ENCODE data around the gene SLC15A3. TPM values are rescaled to one million over a fixed set of nuclear protein-coding genes. Genes with fewer than 3 reads are reported as not detected.

Gene SLC15A3
- total RNA-seq, 1 donor, result 13.0 TPM

- no peak for DNase-seq (ENCODE audit: low read depth)
- TF ChIP-seq, protein P1, sequence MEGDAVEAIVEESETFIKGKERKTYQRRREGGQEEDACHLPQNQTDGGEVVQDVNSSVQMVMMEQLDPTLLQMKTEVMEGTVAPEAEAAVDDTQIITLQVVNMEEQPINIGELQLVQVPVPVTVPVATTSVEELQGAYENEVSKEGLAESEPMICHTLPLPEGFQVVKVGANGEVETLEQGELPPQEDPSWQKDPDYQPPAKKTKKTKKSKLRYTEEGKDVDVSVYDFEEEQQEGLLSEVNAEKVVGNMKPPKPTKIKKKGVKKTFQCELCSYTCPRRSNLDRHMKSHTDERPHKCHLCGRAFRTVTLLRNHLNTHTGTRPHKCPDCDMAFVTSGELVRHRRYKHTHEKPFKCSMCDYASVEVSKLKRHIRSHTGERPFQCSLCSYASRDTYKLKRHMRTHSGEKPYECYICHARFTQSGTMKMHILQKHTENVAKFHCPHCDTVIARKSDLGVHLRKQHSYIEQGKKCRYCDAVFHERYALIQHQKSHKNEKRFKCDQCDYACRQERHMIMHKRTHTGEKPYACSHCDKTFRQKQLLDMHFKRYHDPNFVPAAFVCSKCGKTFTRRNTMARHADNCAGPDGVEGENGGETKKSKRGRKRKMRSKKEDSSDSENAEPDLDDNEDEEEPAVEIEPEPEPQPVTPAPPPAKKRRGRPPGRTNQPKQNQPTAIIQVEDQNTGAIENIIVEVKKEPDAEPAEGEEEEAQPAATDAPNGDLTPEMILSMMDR (IDR thresholded peaks at IDR 0.05; ENCODE audit: insufficient read depth, low read depth, low read length), result no peak
- no peak overlapping the region for H3K4me3 ChIP-seq (ENCODE audit: low read depth, low read length)
These were observed 3.6 kb upstream of the SLC15A3 start for GRCh38 chr11:60955571-60955970.

GRCh38 chr11:60954421-60954820 is 2.4 kb upstream of the SLC15A3 start:
- TF ChIP-seq, protein P1 (IDR thresholded peaks at IDR 0.05; ENCODE audit: insufficient read depth, low read depth, low read length), result no peak
- DNase-seq (ENCODE audit: low read depth), result no peak
- no peak overlapping the region for H3K4me3 ChIP-seq (ENCODE audit: low read depth, low read length)

GRCh38 chr11:60953781-60954180 is 1.8 kb upstream of the SLC15A3 start:
- H3K4me3 ChIP-seq (ENCODE audit: low read depth, low read length), result no peak overlapping the region
- no peak for DNase-seq (ENCODE audit: low read depth)
- TF ChIP-seq, protein P1 (IDR thresholded peaks at IDR 0.05; ENCODE audit: insufficient read depth, low read depth, low read length), result no peak

DNA sequence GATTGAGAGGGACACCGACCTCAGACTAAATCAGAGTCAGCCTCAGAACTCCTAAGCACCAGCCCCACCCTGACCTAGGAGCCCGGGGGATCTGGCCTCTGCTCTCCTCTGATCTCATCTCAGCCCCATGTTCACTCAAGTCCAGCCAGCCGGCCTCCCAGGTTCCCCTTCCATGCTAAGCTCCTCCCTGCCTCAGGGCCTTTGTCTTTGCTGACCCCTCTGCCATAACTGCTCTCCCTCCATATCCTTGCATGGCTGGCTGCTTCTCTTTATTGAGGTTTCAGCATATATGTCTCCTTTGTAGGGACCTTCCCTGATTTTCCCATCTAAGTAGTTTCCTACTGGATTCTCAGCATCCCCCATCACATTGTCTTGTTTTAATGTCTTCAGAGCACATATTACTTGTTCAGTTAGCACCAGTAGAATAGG is 780 bp upstream of the SLC15A3 start:
- DNase-seq (ENCODE audit: low read depth), result no peak
- TF ChIP-seq, protein P1 (IDR thresholded peaks at IDR 0.05; ENCODE audit: insufficient read depth, low read depth, low read length), result no peak
- peak overlapping the region; percentile 63 for H3K4me3 ChIP-seq (ENCODE audit: low read depth, low read length)

DNA sequence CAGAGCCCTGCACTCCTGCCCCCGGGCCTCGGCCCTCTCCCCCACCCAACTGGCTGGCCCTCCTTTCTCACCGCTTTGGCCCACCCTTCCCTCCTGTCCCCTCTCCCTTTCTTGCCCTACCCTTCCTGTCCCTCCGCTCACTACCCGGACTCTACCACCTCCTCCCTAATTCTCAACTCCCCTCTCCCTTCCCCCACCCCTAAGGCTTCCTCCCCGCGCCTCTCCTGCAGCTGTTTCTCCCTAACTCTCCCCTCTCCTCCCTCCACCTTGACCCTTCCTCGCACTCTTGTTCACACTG is 421 bp downstream of the SLC15A3 start:
- peak overlapping the region; percentile 63 for H3K4me3 ChIP-seq (ENCODE audit: low read depth, low read length)
- peak; percentile 6 for DNase-seq (ENCODE audit: low read depth)

DNA sequence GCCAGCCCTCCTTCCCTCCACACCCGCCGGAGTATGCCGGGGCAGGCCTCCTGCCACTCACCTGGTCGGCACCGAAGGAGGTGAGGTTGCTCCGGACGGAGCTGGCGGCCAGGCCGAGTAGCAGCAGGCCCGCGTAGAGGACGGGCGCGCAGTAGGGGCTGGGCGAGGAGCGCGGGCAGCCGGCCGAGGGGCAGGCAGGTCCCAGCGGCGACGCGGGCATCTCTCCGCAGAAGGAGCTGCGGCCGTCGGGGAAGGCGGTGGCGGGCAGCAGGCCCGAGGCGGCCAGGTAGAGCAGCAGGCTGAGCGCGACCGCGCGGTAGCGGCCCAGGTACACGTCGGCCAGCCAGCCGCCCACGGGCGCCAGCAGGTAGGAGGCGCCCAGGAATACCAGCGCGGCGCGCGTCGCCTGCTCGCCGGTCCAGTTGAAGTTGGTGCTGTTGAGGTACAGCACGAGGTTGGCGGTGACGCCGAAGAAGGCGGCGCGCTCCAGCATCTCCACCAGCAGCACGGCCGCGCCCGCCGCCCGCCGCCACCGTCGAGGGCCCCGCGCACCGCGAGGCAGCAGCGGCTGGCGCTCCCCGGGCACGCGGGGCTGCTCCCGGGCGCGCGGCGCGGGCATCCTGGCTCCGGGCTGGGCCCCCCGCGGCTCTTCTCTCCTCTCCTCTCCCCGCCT is 907 bp downstream of the SLC15A3 start:
- H3K4me3 ChIP-seq (ENCODE audit: low read depth, low read length), result peak overlapping the region; percentile 63
- TF ChIP-seq, protein P1 (IDR thresholded peaks at IDR 0.05; ENCODE audit: insufficient read depth, low read depth, low read length), result no peak
- peak; percentile 24 for DNase-seq (ENCODE audit: low read depth)

More for the DNA sequence above, 421 bp downstream of the SLC15A3 start:
- TF ChIP-seq, protein P1 (IDR thresholded peaks at IDR 0.05; ENCODE audit: insufficient read depth, low read depth, low read length), result no peak

GRCh38 chr11:60950024-60950423 is 2.0 kb downstream of the SLC15A3 start:
- H3K4me3 ChIP-seq (ENCODE audit: low read depth, low read length), result no peak overlapping the region
- no peak for DNase-seq (ENCODE audit: low read depth)
- TF ChIP-seq, protein P1 (IDR thresholded peaks at IDR 0.05; ENCODE audit: insufficient read depth, low read depth, low read length), result no peak

All from fibroblast of villous mesenchyme (primary cell).